LNCaP clone FGC (cell line): ENCODE measurements around the gene PPM1L.

Experiments
- DNase-seq: peaks from one replicate; pipeline ENCODE4 v3.0.0-alpha.2; 2011; ENCODE audit warnings: low read depth
- H3K4me3 ChIP-seq: 2 replicates; pipeline ENCODE4 v1.5.1; 2011; ENCODE audit warnings: mild to moderate bottlenecking, low read depth, low read length, control low read depth
- TF ChIP-seq, protein P1 (sequence below): IDR thresholded peaks from 2 replicates; pipeline ENCODE4 v1.5.1; 2012; ENCODE audit warnings: mild to moderate bottlenecking; ENCODE audit not compliant: control insufficient read depth, insufficient read depth; ENCODE audit errors: extremely low read depth

PPM1L gene

DNA sequence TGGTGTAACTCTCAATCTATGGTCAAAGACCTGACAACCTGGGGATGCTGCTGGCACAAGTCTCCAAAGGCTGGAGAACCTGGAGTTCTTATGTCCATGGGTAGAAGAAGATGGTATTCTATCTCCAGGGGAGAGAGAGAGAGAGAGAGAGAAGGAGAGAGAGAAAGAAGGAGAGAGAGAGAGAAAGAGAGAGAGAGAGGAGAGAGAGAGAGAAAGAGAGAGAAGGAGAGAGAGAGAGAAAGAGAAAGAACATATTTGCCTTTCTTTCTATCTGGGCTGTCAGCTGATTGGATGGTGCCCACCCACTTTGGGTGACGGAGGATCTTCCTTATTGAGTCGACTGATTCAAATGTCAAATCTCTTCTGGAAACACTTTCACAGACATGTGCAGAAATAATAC lies 84.6 kb downstream of the PPM1L start:
- H3K4me3 ChIP-seq, result no peak overlapping the region
- TF ChIP-seq, protein P1, sequence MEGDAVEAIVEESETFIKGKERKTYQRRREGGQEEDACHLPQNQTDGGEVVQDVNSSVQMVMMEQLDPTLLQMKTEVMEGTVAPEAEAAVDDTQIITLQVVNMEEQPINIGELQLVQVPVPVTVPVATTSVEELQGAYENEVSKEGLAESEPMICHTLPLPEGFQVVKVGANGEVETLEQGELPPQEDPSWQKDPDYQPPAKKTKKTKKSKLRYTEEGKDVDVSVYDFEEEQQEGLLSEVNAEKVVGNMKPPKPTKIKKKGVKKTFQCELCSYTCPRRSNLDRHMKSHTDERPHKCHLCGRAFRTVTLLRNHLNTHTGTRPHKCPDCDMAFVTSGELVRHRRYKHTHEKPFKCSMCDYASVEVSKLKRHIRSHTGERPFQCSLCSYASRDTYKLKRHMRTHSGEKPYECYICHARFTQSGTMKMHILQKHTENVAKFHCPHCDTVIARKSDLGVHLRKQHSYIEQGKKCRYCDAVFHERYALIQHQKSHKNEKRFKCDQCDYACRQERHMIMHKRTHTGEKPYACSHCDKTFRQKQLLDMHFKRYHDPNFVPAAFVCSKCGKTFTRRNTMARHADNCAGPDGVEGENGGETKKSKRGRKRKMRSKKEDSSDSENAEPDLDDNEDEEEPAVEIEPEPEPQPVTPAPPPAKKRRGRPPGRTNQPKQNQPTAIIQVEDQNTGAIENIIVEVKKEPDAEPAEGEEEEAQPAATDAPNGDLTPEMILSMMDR, result no peak
- no peak for DNase-seq

DNA sequence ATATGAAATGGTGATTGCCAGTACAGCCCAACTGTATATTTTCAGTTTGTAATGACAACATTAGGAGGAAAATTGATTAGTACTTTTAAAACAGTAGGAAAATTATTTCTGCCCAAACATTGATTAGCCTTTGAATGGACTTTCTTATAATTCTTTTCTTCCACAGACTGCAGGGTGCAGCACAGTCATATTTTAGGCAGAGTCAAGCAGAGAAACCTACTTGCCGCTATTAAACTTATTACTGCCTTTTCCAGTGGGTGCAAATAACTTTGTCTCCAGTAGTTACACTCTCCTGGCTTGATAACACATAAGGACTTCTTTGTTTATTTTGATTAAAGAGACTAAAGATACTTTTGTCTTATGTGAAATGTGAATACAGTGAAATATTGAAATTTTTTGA lies 85.4 kb downstream of the PPM1L start:
- no peak overlapping the region for H3K4me3 ChIP-seq
- TF ChIP-seq, protein P1, result no peak
- no peak for DNase-seq

DNA sequence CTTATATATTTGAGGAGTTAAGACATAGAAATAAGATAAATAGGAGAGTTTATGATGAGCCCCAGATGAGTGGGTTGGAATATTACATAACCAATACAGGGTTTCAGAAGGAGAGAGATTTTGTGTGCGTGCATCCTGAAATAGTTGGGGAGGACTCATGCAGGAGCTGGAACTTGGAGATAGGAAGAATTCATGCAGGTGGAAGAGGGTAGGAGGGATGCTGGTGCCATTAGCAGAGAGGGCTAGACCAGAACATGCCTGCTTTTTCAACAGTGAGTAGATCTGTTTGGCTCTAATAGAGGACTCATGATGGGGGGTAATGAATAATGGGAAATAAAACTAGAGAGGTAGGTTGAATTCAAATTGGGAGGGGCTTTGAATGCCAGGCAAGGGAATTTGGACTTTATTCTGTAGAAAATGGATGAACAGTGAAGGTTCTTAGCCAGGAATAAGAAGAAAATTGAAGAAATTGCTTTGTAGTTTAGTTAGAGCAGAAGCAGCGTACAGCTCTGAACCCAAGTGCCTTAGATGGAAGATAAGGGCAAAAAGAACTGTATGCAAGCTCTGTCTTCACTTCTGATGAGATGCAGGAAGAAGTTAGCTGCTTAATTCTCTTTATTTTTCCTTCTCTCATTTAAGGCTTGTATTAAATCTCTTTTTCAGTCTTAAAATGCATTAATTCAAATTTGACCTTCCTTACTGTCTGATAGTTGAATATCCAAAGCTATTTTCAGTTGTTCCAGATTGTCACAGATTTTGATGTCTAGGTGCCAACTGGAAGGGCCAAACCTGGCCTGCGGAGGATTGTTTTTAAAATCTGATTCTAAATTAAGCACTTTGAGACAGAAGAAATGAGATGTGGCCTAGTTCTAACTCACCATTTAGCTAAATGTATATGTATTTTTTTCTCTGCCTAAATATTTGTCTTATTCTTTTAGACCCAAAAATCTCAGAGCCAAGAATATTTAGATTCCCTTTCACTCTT lies 86.3 kb downstream of the PPM1L start:
- DNase-seq, result no peak
- no peak overlapping the region for H3K4me3 ChIP-seq
- TF ChIP-seq, protein P1, result no peak

DNA sequence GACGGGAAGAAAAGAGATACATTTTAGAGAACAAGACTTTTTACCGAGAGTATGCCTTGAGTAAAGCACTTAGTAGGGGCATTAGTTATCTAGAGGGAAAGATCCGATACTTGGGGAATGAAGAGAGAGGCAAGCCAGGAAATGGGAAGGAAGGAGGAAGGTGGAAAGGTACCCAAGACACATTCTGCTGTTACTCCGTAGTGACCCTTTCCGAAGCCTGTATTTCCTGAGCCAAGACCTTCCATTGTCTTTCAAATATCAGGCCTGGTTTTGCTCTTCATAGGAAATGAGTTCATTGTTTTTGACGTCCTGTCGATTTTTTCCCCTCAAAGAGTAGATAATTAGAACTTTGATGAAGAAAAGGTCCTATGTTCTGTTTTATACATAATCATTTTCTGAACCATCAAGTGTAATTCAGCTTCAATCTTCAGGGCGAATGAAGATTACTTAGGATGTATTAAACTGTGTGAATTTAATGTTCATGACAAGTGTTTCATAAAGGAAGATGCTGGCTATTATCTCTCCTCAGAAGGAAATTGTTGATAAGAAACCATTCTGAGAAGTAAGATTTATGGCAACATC lies 95.7 kb downstream of the PPM1L start:
- TF ChIP-seq, protein P1, result no peak
- H3K4me3 ChIP-seq, result no peak overlapping the region
- DNase-seq, result no peak

DNA sequence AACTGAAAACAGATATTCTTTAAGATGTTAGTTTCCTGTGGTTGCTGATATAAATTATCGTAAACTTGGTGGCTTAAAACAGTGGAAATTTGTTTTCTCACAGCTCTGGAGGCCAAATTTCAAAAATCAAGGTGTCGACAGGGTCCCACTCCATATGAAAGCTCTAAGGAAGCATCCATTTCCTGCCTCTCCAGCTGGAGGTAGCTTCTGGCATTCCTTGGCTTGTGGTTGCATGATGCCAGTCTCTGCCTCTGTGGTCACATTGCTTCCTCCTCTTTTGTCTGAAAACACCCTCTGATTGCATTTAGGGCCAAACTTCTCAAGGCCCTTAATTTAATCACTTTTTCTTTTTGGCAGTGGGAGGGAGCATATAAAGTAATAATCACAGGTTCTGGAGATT lies 96.8 kb downstream of the PPM1L start:
- no peak overlapping the region for H3K4me3 ChIP-seq
- TF ChIP-seq, protein P1, result no peak
- DNase-seq, result no peak

DNA sequence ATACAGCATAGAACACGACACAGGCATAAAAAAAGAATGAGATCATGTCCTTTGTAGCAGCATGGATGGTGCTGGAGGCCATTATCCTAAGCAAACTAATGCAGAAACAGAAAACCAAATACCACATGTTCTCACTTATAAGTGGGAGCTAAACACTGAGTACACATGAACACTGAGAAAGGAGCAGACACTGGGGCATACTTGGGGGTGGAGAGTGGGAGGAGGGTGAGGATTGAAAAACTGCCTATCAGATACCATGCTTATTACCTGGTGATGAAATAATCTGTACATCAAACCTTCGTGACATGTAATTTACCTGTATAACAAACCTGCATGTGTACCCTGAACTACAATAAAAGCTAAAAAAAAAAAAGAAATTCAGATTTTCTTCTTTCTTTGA lies 100.4 kb downstream of the PPM1L start:
- no peak for DNase-seq
- TF ChIP-seq, protein P1, result no peak

More for the DNA sequence above, 100.4 kb downstream of the PPM1L start:
- no peak overlapping the region for H3K4me3 ChIP-seq
